ENCODE results near the gene C6orf15. TPM values are rescaled to one million over a fixed set of nuclear protein-coding genes. Genes with fewer than 3 reads are reported as not detected.
A peak's percentile ranks its signal among the peaks of the same experiment; 100 is the strongest.

The C6orf15 gene
- total and polyA plus RNA-seq, 2 of the 8 experiments (the other 6 are each of a cell fraction or from before 2014, with no cell fraction given), result not detected

DNA sequence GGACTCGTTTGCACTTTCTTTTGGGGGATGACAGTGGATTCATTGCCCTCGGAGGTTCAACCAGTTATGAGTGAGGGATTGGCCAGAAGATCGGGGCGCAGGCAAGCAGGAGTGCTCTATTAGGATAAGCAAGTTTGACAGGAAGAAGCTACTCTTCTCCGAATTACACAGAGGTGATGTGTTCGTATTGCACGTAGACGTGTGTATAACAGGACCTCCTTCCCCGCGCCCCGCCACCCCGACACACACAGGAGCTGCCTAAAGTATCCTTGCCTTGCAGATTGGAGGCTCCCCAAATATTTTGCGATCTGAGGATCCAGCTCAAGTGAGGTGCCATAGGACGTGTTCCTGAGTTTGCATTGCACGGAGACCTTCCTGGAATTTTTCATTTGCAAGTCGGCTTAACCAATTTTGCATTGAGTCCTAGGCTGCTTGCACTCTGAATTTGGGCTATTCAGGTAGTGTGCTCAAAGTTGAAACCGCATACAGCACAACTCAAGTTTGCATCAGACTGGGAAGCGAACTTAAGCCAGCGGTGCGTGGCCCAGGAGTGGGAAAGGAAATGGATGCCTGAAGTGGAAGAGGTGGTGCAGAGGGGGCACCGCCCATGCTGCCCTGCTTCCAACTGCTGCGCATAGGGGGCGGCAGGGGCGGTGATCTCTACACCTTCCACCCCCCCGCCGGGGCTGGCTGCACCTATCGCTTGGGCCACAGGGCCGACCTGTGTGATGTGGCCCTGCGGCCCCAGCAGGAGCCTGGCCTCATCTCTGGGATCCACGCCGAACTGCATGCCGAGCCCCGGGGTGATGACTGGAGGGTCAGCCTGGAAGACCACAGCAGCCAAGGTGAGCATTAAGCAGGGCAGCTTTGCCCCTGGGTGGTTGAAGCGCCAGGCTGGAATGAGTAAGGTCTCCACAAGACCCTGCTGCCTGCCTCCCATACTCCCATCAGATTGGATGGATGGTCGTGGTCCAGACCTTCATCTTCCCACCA lies 46.8 kb upstream of the C6orf15 start (continued):
- TF ChIP-seq CHD2 (IDR thresholded peaks at IDR 0.05; ENCODE audit: low read length), result no peak
- peak; percentile 63; the same call in 1 of the 2 replicates for TF ChIP-seq POLR2AphosphoS5 (IDR thresholded peaks at IDR 0.05; ENCODE audit: low read depth, low read length)
- peak; percentile 18 to 26; a peak in 1 of 4 replicates for TF ChIP-seq RAD21 (IDR thresholded peaks at IDR 0.05 in 1 of 2, conservative IDR thresholded peaks at IDR 0.05 in 1 of 2; ENCODE audit: low read depth in 2 of 2, low read length in 2 of 2)
- TF ChIP-seq SRF (IDR thresholded peaks at IDR 0.05; ENCODE audit: low read depth, low read length), result no peak
- TF ChIP-seq KDM4A (IDR thresholded peaks at IDR 0.05; ENCODE audit: low read depth, low read length, severe bottlenecking), result peak; percentile 5
- no peak for TF ChIP-seq CREB1 (IDR thresholded peaks at IDR 0.05)

Data from H1 (cell line).